Hematopoietic multipotent progenitor cell treated with erythropoietin and hydrocortisone succinate and interleukin-3 and kit ligand, for 15 days (in vitro differentiated cells): ENCODE data around the gene TMEM184A.
A peak's percentile ranks its signal among the peaks of the same experiment; 100 is the strongest.

Experiments used
- DNase-seq: peaks from one replicate; pipeline ENCODE4 v3.0.0-alpha.2; 2015; ENCODE audit warnings: low spot score

Gene TMEM184A

DNA sequence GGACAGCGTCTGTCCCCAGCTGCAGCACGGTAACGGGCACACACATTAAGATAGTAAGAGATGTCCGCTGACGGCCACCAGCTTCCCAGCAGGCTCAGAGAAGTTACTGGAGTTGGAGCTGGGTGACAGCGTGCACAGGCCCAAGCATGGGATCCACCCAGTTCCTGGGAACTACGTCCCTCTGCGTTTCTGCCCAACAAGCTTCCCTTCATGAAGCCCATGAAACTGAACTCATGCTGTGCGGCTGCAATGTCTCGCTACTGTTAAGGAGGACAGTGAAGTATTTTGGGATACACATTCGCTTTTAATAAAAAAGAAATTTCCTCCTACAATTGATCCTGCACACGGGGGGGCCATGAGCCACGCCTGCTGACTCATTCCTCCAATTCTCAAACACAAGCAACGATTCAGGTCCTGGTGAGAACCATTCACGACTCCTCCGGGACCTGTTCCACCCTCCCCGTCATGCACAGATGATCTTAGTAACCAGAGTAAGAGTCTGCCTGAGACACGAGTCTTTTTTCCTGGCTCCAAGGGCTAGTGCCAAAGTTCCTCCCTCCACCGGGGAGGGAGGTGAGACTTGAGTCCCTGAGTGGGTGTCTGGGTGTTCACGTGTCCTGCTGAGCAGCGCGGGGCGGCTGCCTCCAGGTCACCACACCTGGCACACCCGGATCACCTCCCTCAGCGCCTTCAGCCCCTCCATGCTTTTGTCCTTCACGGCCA lies 11.2 kb upstream of the TMEM184A start:
- peak; percentile 48 for DNase-seq

DNA sequence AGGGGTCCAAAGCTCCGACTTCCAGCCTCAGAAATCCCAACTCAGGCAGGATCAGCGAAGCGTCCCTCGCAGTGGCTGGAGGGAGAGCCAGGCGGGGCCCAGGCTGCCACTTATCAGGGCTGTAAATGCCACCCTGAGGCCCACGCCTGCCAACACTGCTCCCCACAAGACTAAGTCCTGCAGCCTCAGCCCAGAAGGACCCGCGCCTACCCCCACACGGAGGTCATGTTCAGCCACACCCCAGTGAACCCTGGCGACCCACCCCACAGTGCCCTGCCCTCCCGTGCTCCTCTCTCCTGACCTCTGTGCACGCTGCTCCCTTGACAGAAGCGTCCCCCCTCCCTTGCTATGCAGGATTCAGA lies 10.7 kb upstream of the TMEM184A start:
- peak; percentile 79 for DNase-seq

DNA sequence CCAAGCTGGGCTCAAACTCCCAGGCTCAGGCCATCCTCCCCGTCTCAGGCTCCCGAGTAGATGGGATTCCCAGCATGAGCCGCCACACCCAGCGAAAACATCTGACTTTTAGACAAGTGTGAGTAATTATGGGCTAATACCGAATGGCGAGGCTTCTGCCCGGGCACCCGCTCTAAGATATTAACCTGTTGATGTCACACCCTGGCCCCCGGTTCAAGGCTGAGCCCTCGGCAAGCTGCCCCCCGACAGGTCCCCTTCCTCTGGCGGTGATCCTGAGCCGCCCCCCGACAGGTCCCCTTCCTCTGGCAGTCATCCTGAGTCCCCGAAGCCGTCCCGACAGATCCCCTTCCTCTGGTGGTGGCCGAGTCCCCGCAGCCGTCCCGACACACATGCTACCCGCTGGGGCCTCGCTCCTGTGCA lies 8.6 kb upstream of the TMEM184A start:
- no peak for DNase-seq

DNA sequence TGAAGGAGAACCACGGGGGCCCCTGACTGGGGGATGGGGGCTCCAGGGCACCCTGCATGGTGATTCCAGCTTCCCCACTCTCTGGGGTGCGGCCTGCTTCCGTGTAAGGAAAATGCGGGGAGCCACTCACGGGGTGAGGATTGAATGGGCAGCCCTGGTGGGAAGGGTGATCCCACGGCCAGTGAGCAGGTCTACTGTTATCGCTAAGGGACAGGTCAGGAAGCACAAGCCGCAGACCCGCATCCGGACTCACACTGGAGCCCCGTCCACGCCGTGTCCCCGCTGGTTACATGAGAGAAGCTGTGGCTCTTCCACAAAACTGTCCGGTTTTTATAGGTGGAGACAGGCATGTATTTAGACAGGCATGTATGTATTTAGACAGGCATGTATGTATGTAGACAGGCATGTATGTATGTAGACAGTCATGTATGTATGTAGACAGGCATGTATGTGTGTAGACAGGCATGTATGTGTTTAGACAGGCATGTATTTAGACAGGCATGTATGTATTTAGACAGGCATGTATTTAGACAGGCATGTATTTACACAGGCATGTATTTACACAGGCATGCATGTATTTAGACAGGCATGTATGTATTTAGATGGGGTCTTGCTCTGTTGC lies 8.1 kb upstream of the TMEM184A start:
- DNase-seq: no peak

DNA sequence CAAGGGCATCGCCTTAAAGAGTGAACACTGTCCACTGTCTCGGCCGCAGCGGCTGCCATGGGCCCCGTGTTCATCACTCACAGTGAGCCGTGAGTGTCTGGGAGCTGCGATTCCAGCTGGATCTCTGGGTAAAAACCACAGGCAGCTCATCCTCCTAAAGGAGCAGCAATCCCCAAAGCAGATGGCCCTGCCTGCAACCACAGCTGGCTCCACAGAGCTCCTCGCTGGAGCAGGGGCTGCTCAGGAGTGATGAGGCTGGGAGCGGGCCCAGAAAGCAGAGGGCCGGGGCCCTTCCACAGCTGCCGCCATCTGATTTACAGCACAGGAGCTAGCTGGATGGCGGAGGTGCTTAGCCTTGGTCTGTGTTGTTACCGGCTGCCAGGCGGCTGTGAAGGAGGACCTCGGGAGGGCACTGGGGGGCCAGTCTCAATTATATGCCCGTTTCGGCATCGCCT lies 6.6 kb upstream of the TMEM184A start:
- DNase-seq: no peak

DNA sequence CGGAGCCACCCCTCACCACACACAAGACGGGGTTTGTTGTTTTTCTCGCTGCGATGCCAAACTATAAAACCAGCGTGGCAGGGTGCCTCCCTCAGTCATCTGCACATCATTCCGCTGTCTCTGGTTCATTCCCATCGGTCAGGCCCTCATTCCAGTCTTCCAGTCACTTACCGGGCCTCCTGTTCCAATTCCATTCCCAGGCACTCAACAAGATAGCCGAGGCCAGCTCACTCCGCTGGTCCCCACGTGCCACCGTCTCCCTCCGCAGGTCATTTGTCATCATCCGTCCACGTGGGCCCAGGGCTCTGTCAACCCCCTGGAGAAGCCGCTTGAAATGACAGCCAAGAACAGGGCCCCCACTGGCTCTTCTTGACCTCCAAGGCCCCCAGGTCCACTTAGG lies 6.1 kb upstream of the TMEM184A start:
- no peak for DNase-seq

DNA sequence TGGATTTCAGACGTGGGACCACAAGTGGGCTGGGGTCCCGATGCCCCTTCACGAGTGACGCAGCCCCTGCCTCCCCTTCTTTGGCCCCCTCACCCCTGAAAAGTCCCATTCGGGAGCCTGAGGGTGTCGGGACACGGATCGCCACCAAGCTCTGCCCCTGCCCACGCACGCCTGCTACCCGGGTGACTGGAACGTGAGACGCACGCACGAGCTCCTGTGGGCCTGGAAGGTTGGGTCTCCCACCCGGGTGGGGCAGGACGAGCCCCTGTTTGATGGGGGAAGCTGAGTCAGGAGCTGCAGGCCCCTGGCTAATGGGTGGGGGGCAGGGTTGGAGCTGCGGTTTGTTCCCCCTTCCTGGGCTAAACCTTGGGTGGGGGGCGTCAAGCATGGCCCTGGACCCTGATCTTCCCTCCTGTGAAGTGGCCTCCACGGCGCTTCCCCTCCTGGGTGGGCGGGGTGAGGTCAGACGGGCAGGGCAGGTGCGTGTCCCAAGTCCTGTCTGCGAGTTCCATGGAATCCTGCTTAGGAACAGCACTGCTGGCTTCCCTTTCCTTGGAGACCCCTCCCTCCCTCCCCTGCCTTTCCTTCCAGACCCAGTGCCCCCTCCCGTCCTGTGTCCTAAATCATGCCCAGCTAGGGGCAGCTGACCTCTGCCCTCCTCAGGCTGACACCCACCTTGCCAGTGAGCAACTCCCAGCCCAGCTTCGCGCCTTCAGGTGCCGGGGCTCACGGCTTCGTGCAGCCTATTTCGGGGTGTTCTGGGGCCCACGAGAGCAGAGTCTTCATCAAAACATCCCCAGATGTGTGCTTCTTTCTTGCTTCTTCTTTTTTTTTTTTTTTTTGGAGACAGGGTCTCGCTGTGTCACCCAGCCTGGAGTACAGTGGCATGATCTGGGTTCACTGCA lies 5.3 kb upstream of the TMEM184A start:
- DNase-seq: no peak

DNA sequence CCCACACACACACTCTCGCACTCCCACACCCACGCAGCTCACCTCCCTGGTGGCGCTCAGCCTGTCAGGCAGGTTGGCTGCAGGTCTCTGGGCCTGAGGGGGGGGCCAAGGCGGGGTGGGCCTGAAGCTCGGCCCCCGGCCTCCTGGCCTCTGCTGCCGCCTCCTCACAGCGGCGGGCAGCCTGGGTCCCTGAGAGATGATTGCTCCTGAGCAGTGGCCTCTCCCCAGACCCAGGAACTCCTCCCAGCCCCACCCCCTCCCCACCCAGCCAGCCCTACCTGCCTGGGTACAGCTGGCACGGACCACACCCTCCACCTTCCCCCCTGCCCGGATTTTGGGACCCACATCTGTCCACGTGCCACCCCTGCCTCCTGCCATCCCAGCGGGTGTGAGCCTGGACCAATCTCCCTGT lies 4.6 kb upstream of the TMEM184A start:
- DNase-seq: no peak

DNA sequence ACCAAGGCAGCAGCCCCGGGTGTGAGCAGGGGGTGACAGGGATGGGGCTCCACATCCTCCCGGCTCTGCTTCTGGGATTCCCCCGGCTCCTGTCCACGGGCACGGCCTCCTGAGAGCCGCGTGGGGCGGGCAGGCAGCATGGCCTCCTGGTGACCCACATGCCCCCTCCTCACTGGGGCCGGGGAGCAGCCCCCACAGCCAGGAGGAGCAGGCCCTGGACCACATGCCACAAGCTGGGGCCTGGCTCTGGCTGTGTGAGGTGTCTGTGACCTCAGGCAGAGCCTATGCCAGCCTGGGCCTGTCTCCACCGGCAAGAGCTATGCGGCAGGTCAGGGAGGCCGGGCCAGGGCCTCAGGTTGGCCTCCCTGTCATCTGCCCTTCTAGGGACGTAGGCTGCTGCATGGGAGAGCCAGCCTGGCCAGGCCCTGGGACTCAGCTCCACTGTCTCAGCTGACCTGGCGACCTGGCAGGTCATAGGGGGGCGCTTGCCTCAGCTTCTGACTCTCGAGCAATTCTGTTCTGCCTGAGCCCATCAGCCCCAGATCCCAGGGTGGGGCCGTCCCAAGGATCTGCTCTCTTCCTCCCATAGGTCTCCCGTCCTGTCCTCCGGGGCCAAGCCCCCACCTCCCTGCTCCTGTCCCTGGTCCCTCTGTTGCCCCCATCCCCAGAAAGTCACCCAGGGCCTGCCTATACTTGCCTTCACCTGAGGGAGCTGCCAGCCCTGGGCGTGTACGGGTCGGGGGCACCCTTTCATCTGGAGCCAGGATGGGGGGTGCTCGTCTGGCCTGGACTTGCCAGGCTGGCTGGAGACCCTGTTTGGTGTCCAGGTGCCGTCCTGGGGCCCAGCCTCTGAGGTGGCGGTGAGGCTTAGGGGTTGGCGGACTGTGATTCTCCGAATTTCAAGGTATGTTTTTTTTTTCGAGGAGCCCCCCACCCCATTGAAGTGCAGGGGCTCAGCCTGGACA lies 3.9 kb upstream of the TMEM184A start:
- no peak for DNase-seq

DNA sequence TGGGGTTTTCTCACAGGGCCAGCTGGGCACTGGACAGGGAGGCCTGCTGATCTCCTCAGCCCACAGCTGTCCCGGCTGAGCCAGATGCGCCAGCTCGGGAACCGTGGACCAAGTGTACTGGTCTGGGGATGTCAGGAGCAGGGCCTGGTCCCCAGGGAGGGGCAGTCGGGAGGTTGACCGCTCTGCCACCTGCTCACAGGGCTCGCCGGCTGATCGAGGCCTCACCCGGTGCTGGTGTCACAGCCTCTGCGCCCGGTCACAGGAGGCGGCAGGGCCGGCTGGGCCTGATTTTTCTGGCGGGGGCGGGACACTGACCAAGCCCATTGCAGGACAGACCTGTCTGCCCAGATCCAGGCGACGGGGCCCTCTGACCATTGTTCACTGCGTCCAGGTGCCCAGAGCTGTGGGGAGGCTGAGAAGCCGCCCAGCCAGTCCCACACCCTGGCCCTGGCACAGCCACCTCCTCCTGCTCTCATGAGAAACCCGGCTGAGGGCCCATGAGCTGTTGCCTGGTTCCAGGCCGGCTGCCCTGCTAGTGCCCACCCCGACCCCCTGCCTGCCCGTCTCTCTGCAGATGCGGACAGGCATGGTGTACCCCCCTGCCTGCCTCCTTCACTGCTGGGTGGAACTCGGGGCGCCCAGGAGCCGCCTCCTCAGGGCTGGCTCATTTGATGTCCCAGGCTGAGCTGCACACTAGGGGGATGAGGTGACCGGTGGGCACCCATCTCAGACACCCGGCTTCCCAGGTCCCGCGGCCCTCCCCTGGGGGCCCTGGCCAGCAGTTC lies 3.0 kb upstream of the TMEM184A start:
- DNase-seq: no peak

DNA sequence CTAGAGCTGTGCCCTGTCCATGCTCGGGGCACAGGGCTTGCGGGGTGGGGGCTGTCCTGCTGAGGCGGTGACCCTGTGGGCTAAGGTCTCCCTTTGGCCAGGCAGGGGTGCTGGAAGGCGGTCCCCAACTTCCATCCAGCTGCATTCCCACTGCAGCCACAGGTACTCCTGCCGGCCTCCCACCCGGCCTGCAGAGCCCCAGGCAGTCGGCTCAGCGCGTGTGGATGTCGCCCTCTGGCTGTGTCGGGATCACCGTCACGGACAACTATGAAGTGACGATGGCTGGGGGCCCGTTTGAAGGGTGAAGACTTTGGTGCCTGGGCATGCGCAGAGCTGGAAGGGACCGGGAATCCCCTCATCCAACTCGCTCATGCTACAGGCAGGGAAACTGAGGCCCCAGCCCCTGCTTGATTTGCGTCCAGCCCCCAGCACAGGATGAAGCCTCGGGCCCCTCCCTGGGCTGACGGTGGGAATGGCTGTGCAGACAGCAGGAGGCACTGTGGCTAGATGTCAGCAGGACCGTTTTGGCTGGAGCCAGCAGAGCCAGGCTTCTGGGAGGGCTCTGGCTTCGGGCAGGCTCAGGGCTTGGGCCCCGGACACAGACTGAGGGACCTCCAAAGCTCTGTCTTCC lies 2.3 kb upstream of the TMEM184A start:
- no peak for DNase-seq

DNA sequence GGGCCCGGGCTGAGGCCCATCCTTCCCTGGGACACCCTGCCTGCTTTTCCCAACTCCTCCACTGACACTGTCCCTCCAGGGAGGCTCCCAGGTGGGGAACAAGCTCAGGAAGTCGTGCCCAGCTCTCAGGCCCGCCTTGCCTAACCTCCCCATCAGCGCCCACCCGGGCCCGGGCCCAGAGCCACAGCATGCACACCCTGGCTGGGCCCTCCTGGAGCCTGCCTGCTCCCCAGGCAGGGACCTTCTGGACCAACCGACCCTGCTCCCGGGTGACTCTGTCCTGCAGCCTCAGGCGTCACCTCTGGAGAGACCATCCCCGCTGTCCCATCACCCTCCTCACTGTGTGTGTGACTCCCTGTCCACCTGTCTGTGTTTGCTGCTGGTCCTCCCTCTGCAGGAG lies 1.8 kb upstream of the TMEM184A start:
- no peak for DNase-seq

DNA sequence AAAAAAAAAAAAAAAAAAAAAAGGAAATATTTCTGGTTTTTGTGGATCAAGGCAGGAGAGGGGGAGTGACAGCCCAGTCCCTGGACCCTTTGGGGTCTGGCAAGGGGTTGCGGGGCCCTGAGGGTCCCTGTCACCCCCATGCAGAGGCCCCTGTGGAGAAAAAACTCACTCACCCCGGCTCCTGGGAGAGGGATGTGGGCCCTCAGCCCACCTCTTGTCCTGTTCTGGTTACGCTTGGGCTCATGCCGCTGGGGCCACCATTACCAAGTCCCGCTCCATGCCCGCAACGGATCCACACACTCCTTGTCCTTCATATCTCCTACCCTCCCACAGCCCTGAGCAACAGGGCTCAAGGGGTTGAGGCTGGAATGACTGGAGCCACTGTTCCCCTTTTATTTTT lies 1.0 kb upstream of the TMEM184A start:
- no peak for DNase-seq

DNA sequence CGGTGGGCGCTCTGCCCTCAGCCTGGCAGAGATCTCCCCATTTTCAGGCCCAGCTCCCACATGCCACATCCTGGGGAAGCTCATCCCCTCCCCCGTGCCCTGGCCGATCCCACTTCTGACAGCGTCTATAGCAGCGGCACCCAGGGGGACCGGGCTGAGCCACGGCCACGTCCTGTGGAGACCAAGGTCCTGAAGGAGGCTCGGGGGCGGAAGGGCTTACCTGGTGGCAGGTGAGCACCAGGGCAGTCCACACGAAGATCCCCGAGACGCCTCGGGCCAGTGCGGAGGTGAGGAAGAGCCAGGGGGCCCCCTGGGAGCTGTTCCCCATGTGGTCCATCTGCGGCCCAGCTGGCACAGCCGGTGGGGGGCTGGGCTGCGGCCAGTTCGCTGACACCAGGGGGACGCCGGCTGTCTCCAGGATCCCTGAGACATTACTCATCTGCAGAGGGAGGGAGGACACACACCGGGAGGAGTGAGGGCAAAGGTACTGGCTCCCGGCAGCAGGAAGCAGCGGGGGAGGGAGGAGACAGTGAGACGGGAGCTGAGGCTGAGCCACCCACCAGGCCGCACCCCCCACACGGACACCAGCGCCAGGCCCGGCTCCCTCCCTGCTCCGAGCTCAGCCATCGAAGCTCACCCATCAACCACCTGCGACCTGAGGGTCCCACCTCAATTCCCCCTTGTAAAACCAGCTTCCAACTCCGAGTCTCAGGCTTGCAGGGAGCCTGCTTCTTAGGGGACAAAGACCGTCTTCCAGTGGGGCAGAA lies 776 bp downstream of the TMEM184A start:
- no peak for DNase-seq

DNA sequence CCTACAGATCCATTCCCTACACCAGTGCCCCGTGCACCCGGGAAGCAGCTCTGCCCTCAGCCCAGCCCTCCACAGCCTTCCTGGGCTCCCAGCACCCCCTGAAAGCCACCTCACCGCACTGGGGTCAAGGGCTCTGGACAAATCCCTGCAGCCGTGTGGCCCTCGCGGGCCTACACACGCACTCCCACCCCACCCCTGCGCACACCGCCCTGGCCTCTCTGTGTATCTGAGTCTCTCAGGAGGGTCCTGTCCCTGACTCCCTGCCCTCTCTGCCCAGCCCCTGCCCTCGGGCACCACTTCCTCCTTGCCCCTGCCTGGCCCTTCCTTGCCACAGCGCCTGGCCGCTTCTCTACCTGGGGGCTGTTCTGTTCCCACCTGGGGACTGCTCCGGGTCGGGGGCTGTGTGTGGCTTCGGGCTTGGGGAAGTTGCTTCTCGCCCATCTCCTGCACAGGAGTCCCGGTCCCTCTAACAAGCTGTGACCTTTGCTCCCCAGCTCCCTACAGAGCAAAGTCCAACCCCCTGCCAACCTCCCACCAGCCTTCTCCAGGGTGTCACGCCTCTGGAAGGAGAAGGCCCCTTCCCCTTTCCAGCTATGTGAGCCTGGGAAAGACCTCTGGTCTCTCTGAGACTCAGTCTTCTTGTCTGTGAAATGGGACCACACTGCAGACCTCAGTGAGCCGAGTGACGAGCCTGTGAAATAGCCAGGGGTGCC lies 1.5 kb downstream of the TMEM184A start:
- no peak for DNase-seq

DNA sequence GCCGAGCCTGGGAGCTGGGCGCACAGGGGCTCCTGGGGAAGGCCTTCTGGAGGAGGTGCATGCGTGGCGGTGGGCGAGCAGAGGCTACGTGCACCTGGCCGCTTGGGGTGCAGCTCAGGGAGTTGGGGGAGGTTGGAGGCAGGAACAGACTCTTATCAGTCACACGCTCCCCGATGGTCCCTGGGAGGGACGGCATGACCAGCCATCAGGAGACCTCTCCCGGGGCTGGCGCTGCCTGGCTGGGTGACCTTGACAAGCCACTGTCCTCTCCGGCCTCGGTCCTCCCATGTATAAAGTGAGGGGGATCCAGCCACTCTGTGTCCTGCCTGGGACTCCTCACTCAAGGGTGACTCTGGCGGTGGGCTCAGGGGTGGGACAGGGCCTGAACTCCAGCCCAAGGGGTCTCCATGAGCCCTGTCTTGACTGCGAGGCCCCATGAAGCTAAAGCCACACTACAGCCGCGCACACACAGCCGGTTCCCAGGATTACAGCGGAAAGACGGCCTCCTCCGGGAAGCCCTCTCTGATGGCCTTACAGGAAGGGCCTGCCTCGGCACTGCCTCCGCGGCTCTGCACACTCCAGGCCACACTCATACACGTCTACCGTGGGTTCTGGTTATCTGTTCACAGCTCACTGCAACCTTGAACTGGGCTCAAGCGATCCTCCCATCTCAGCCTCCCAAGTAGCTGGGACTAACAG lies 2.3 kb downstream of the TMEM184A start:
- no peak for DNase-seq

DNA sequence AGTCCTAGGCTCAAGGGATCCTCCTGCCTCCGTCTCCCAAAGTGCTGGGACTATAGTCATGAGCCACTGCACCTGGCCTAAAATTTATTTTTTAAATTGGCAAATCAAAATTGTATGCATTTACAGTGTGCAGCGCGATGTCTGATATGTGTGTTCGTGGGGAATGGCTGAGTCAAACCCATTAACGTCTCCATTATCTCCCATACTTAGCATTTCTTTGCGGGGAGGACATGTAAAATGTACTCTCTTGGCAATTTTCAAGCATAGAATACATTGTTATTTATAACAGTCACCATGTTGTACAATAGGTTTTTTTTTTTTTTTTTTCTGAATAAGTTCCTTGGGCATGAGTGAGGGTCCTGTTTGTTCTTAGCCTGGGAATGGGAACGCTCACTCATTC lies 3.8 kb downstream of the TMEM184A start:
- DNase-seq: no peak

DNA sequence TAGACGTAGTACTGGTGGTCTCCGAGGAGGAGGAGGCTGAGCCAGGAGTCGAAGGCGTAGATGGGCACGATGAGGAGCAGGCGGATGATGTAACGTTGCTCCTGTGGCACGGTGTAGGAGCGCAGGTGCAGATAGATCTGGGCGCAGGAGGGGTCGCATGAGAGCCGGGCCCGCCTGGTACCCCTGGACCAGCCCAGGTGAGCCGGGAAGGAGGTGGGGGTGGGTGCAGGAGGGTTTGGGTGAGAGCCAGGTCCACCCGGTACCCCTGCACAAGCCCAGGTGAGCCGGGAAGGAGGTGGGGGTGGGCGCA lies 5.2 kb downstream of the TMEM184A start:
- DNase-seq: no peak
